ENCODE measurements around the gene PCCB.

PCCB gene

GRCh38 chr3:136283627-136284026 lies 33.5 kb downstream of the PCCB start:
- Histone ChIP-seq H3K4me3 (no peak overlapping the region), H3K9me3 (peaks cover 6 to 12% (median 6%) of the 10 kb centered on the region in 3 donors), H3K27ac (no peak overlapping the region), H3K36me3 (peaks cover 39 to 50% (median 43%) of the 10 kb centered on the region in 3 donors), H3K27me3 (no peaks in the 10 kb centered on the region), H3K4me1 (peaks cover 0 to 6% (median 0%) of the 10 kb centered on the region in 4 donors)
- TF ChIP-seq, protein P1, sequence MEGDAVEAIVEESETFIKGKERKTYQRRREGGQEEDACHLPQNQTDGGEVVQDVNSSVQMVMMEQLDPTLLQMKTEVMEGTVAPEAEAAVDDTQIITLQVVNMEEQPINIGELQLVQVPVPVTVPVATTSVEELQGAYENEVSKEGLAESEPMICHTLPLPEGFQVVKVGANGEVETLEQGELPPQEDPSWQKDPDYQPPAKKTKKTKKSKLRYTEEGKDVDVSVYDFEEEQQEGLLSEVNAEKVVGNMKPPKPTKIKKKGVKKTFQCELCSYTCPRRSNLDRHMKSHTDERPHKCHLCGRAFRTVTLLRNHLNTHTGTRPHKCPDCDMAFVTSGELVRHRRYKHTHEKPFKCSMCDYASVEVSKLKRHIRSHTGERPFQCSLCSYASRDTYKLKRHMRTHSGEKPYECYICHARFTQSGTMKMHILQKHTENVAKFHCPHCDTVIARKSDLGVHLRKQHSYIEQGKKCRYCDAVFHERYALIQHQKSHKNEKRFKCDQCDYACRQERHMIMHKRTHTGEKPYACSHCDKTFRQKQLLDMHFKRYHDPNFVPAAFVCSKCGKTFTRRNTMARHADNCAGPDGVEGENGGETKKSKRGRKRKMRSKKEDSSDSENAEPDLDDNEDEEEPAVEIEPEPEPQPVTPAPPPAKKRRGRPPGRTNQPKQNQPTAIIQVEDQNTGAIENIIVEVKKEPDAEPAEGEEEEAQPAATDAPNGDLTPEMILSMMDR (IDR thresholded peaks at IDR 0.05) = no peak
- intact Hi-C loops (cut with DNase I; ENCODE audit: low total_unique reads) = no loop called here
- DNase-seq = no peak

DNA sequence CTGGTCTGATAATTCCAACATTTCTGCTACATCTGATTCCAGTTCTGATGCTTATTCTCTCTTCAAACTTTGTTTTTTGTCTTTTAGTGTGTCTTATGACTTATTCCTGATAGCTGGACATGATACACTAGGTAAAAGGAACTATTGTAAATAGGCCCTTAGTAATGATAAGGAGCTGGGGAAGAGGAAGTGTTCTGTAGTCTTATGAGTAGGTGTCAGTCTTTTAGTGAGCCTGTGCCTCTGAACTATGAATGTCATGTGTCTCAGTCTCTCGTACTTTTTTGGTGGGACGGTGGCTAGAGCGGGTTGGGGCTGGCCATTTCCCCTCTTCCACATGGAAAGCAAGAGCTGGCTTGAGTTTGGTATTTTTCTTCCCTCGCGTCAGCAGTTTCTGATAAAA lies 41.2 kb downstream of the PCCB start:
- Histone ChIP-seq H3K4me3 (no peak overlapping the region), H3K27me3 (no peaks in the 10 kb centered on the region), H3K36me3 (peaks cover 16 to 35% (median 27%) of the 10 kb centered on the region in 3 donors), H3K9me3 (no peaks in the 10 kb centered on the region), H3K27ac (no peak overlapping the region), H3K4me1 (no peaks in the 10 kb centered on the region)
- TF ChIP-seq, protein P1 (IDR thresholded peaks at IDR 0.05) = no peak
- intact Hi-C loops (cut with DNase I; ENCODE audit: low total_unique reads) = no loop called here
- no peak for DNase-seq

GRCh38 chr3:136292500-136292899 lies 42.4 kb downstream of the PCCB start:
- intact Hi-C loops (cut with DNase I; ENCODE audit: low total_unique reads) = no loop called here
- Histone ChIP-seq H3K9me3 (no peaks in the 10 kb centered on the region), H3K36me3 (peaks cover 21 to 36% (median 28%) of the 10 kb centered on the region in 3 donors), H3K4me3 (no peak overlapping the region), H3K27me3 (no peaks in the 10 kb centered on the region), H3K4me1 (no peaks in the 10 kb centered on the region), H3K27ac (no peak overlapping the region)
- TF ChIP-seq, protein P1 (IDR thresholded peaks at IDR 0.05) = no peak
- DNase-seq = no peak

- Histone ChIP-seq H3K4me1 (no peaks in the 10 kb centered on the region), H3K36me3 (peaks cover 29 to 44% (median 33%) of the 10 kb centered on the region in 3 donors), H3K27me3 (no peaks in the 10 kb centered on the region), H3K4me3 (no peak overlapping the region), H3K27ac (no peak overlapping the region), H3K9me3 (no peaks in the 10 kb centered on the region)
- DNase-seq = no peak
- TF ChIP-seq, protein P1 (IDR thresholded peaks at IDR 0.05) = no peak
- intact Hi-C loops (cut with DNase I; ENCODE audit: low total_unique reads) = no loop called here
Observed at GRCh38 chr3:136293279-136293678, 43.1 kb downstream of the PCCB start.

DNA sequence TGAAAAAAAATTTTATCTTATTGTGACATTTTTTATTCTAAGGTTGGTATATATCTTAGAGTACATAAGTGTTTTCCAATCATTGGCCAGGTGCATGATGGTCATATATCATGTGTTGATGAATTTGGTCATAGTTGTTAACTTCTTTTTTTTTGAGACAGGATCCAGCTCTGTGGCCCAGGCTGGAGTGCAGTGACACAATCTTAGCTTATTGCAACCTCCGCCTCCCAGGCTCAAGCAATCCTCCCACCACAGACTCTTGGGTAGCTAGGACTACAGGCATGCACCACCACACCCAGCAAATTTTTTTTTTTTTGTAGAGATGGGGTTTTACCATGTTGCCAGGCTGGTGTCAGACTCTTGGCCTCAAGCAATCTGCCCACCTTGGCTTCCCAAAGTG lies 44.0 kb downstream of the PCCB start:
- no peak for DNase-seq
- Histone ChIP-seq H3K9me3 (no peaks in the 10 kb centered on the region), H3K27me3 (no peaks in the 10 kb centered on the region), H3K4me1 (no peaks in the 10 kb centered on the region), H3K27ac (no peak overlapping the region), H3K4me3 (no peak overlapping the region), H3K36me3 (peaks cover 37 to 44% (median 38%) of the 10 kb centered on the region in 3 donors)
- TF ChIP-seq, protein P1 (IDR thresholded peaks at IDR 0.05) = no peak
- intact Hi-C loops (cut with DNase I; ENCODE audit: low total_unique reads) = no loop called here

- peaks cover 46 to 64% (median 51%) of the 10 kb centered on the region in 3 donors for H3K36me3 ChIP-seq
- H3K4me1 ChIP-seq = no peaks in the 10 kb centered on the region
- TF ChIP-seq, protein P1 (IDR thresholded peaks at IDR 0.05) = no peak
- H3K4me3 ChIP-seq = no peak overlapping the region
- no peaks in the 10 kb centered on the region for H3K9me3 ChIP-seq
- H3K27me3 ChIP-seq = no peaks in the 10 kb centered on the region
- intact Hi-C loops (cut with DNase I; ENCODE audit: low total_unique reads) = no loop called here
- no peak for DNase-seq
- H3K27ac ChIP-seq = no peak overlapping the region
Observed at GRCh38 chr3:136296960-136297359, 46.8 kb downstream of the PCCB start.

Data from tibial artery (tissue), 4 donors.